AG04450 (cell line): ENCODE data around the gene AKAP12. TPM values are rescaled to one million over a fixed set of nuclear protein-coding genes. Genes with fewer than 3 reads are reported as not detected.

ENCODE experiments used
- CTCF ChIA-PET: fragments of 300-600, 350-600 bp; formaldehyde crosslinking; extraction: SDS; loops from one replicate; lab custom pipeline; 2022; ENCODE audit warnings: antibody characterized with exemption, inconsistent platforms; lab: Charles Lee
- POLR2A ChIA-PET: fragments of 350-600 bp; formaldehyde crosslinking; extraction: SDS; loops from one replicate; lab custom pipeline; 2021; ENCODE audit warnings: antibody characterized with exemption, inconsistent platforms; lab: Yijun Ruan, JAX
- DNase-seq: peaks from one replicate; pipeline ENCODE4 v3.0.0-alpha.2; 2011; ENCODE audit warnings: low read depth, low spot score
- H3K27ac ChIP-seq: one replicate; pipeline ENCODE4 v1.5.1; 2012; ENCODE audit warnings: low read depth, low read length, control low read depth
- H3K27me3 ChIP-seq: one replicate; pipeline ENCODE4 v1.6.0; 2012; ENCODE audit warnings: low read length; ENCODE audit not compliant: control insufficient read depth, insufficient read depth
- H3K4me3 ChIP-seq: 2 replicates; pipeline ENCODE4 v1.5.1; 2011; ENCODE audit warnings: mild to moderate bottlenecking, low read depth, low read length, control low read depth
- H3K9me3 ChIP-seq: 2 replicates; pipeline ENCODE4 v1.5.1; 2012; ENCODE audit warnings: low read length; ENCODE audit not compliant: control insufficient read depth, insufficient read depth
- CTCF ChIP-seq: IDR thresholded peaks from 2 replicates; pipeline ENCODE4 v1.5.1; 2011; ENCODE audit warnings: low read depth, low read length, control low read depth, inconsistent platforms
- polyA plus RNA-seq: library from polyadenylated mRNA; depleted of rRNA; stranded (reverse); fragments of >200 nt; gene quantifications from 2 replicates; pipeline ENCODE4 v1.2.3, GENCODE V29; 2011

AKAP12 gene
- polyA plus RNA-seq, 1 experiment: 73.2 TPM

GRCh38 chr6:151320140-151320539, 80.4 kb downstream of the AKAP12 start:
- Histone ChIP-seq H3K9me3 (no peaks in the 10 kb centered on the region; the same call in 1 of the 2 replicates), H3K27me3 (no peaks in the 10 kb centered on the region), H3K4me3 (no peak overlapping the region), H3K27ac (no peak overlapping the region)
- DNase-seq: no peak
- POLR2A ChIA-PET: no interaction called here
- no peak for TF ChIP-seq CTCF
- CTCF ChIA-PET: no interaction called here

- TF ChIP-seq CTCF: no peak
- Histone ChIP-seq H3K9me3 (no peaks in the 10 kb centered on the region; the same call in 1 of the 2 replicates), H3K27me3 (no peaks in the 10 kb centered on the region), H3K4me3 (no peak overlapping the region), H3K27ac (no peak overlapping the region)
- DNase-seq: no peak
- ChIA-PET POLR2A (no interaction called here), CTCF (interaction anchor here (0.6 to 1.3 kb wide), 4 partner anchors 13 to 430 kb away, joined by 3 to 6 read pairs (median 4); no protein-coding TSS in a partner anchor)
Observed at GRCh38 chr6:151321438-151321837, 81.7 kb downstream of the AKAP12 start.

- Histone ChIP-seq H3K4me3 (no peak overlapping the region), H3K27me3 (no peaks in the 10 kb centered on the region), H3K9me3 (no peaks in the 10 kb centered on the region; the same call in 1 of the 2 replicates), H3K27ac (no peak overlapping the region)
- ChIA-PET POLR2A (no interaction called here), CTCF (interaction anchor here (0.6 to 5.9 kb wide), 5 partner anchors 9 to 430 kb away, joined by 3 to 158 read pairs (median 3); no protein-coding TSS in a partner anchor)
- DNase-seq: no peak
- no peak for TF ChIP-seq CTCF
Observed at GRCh38 chr6:151322570-151322969, 82.8 kb downstream of the AKAP12 start.

GRCh38 chr6:151323791-151324487, 84.2 kb downstream of the AKAP12 start:
- H3K27me3 ChIP-seq: no peaks in the 10 kb centered on the region
- H3K27ac ChIP-seq: peak overlapping the region; percentile 47
- no peaks in the 10 kb centered on the region; the same call in 1 of the 2 replicates for H3K9me3 ChIP-seq
- peak; percentile 94 for TF ChIP-seq CTCF
- peak overlapping the region; percentile 14; the same call in 1 of the 2 replicates for H3K4me3 ChIP-seq
- peak; percentile 70 for DNase-seq
- CTCF ChIA-PET: interaction anchor here (0.6 to 5.9 kb wide), 80 partner anchors 9 to 1619 kb away, joined by 3 to 158 read pairs (median 5); partner anchors contain the start of gene AKAP12
- POLR2A ChIA-PET: interaction anchor here (0.9 to 1.1 kb wide), 6 partner anchors 11 to 432 kb away, joined by 3 to 5 read pairs (median 3); no protein-coding TSS in a partner anchor

DNA sequence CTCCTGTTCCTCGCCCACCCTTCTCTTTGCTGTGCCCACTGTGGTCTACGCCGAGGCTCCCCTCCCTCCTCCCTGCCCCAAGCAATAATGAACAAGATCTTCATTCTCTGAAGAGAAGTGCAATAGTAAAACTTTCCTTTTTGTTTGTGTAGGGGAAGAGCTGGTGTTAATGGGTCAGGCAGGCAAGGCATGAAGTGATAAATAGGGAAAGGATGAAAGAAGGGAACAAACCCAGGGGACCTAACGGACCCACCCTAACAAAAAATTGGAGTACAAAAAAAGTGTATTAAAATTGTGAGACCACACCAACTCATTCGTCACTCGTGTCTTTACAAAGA, 84.7 kb downstream of the AKAP12 start:
- CTCF ChIA-PET: interaction anchor here (0.6 to 5.9 kb wide), 73 partner anchors 10 to 1620 kb away, joined by 3 to 158 read pairs (median 5); partner anchors contain the start of gene AKAP12
- Histone ChIP-seq H3K27ac (no peak overlapping the region), H3K27me3 (no peaks in the 10 kb centered on the region), H3K9me3 (no peaks in the 10 kb centered on the region; the same call in 1 of the 2 replicates), H3K4me3 (peak overlapping the region; percentile 14; the same call in 1 of the 2 replicates)
- no peak for TF ChIP-seq CTCF
- POLR2A ChIA-PET: interaction anchor here (0.9 to 1.1 kb wide), 6 partner anchors 10 to 432 kb away, joined by 3 to 5 read pairs (median 3); no protein-coding TSS in a partner anchor
- DNase-seq: no peak
